GM12878 (cell line): ENCODE results near the gene WTAP. TPM values are rescaled to one million over a fixed set of nuclear protein-coding genes. Genes with fewer than 3 reads are reported as not detected.

Experiments
- ATAC-seq: fragments of 200-7000 bp; cut with Tn5 transposase; 3 replicates; pipeline ENCODE4 v1.9.1; 2020; ENCODE audit warnings: mild to moderate bottlenecking, moderate library complexity
- BruUV-seq: library from RNA; stranded (reverse); fragments of 400-500 nt; replicated peaks from 2 replicates; lab custom pipeline; 2021; lab: Mats Ljungman, UMichigan
- CTCF ChIA-PET: fragments of 300-600 bp; sonication (Branson Sonifier 250); formaldehyde crosslinking; extraction: SDS; loops from one replicate; lab custom pipeline; 2021; ENCODE audit warnings: inconsistent platforms; lab: Yijun Ruan, JAX
- POLR2A ChIA-PET: fragments of 350-600 bp; formaldehyde crosslinking; extraction: SDS; loops from one replicate; lab custom pipeline; 2021; ENCODE audit warnings: inconsistent platforms; lab: Charles Lee
- RAD21 ChIA-PET: fragments of 300-600 bp; sonication (Branson Sonifier 250); formaldehyde crosslinking; loops from one replicate; lab custom pipeline; 2023; ENCODE audit warnings: antibody characterized with exemption; ENCODE audit not compliant: unreplicated experiment; lab: Charles Lee
- SMC1A ChIA-PET: fragments of 300-600 bp; sonication (Branson Sonifier 250); formaldehyde crosslinking; loops from one replicate; lab custom pipeline; 2023; ENCODE audit not compliant: unreplicated experiment, uncharacterized antibody; lab: Charles Lee
- DNase-seq: peaks from one replicate; pipeline ENCODE4 v3.0.0-alpha.2; 2011; ENCODE audit warnings: low read depth, low spot score
- FAIRE-seq: peaks from 3 replicates; lab custom pipeline; 2011; peaks lifted over from hg19 to GRCh38; lab: Jason Lieb, UNC
- H2AFZ ChIP-seq: 2 replicates; pipeline ENCODE4 v1.6.0; 2011; ENCODE audit warnings: low read depth, low read length, control low read depth; ENCODE audit not compliant: control insufficient read depth
- H3K27ac ChIP-seq: 2 replicates; pipeline ENCODE4 v1.5.1; 2011; ENCODE audit warnings: control low read depth; ENCODE audit not compliant: control insufficient read depth, insufficient read depth
- H3K27me3 ChIP-seq, 2 experiments: replicated peaks in 1 of 2; 2 replicates each; pipeline versions ENCODE4 v1.6.0 to v1.6.1; 2011; ENCODE audit warnings: low read length in 1 of 2; ENCODE audit not compliant: control insufficient read depth in 2 of 2, insufficient read depth in 2 of 2
- H3K36me3 ChIP-seq, 2 experiments: 2 replicates each; pipeline ENCODE4 v1.5.1; 2011; ENCODE audit warnings: low read length in 1 of 2; ENCODE audit not compliant: control insufficient read depth in 2 of 2, insufficient read depth in 2 of 2
- H3K4me1 ChIP-seq: 2 replicates; pipeline ENCODE4 v1.6.1; 2011; ENCODE audit warnings: mild to moderate bottlenecking, low read length, moderate library complexity, mixed read lengths; ENCODE audit not compliant: control insufficient read depth, insufficient read depth
- H3K4me2 ChIP-seq: 2 replicates; pipeline ENCODE4 v1.6.0; 2011; ENCODE audit warnings: control low read depth; ENCODE audit not compliant: control insufficient read depth, insufficient read depth
- H3K4me3 ChIP-seq: fragments of 200-600 bp; sonication (generic); 2 replicates; pipeline ENCODE4 v1.5.1; 2016
- H3K79me2 ChIP-seq: 2 replicates; pipeline ENCODE4 v1.6.0; 2011; ENCODE audit warnings: low read length; ENCODE audit not compliant: control insufficient read depth, insufficient read depth
- H3K9ac ChIP-seq: 2 replicates; pipeline ENCODE4 v1.8.0; 2011; ENCODE audit warnings: low read length, control low read depth, mixed read lengths; ENCODE audit not compliant: control insufficient read depth, insufficient read depth
- H3K9me3 ChIP-seq: replicated peaks from 3 replicates; pipeline ENCODE4 v1.5.1; 2011; ENCODE audit warnings: mild to moderate bottlenecking, low read length; ENCODE audit not compliant: control insufficient read depth, insufficient read depth
- H4K20me1 ChIP-seq: 2 replicates; pipeline ENCODE4 v1.6.0; 2011; ENCODE audit not compliant: control insufficient read depth, insufficient read depth
- ATF7 ChIP-seq: fragments of 450-650 bp; IDR thresholded peaks from 2 replicates; pipeline ENCODE4 v1.6.1; 2016; ENCODE audit warnings: low read depth, mild to moderate bottlenecking
- CBFB ChIP-seq: IDR thresholded peaks from 2 replicates; pipeline ENCODE4 v1.6.1; 2016; ENCODE audit warnings: antibody characterized with exemption, low read depth
- CEBPB ChIP-seq, 2 experiments: fragments of 150-350 bp in 1 of 2; IDR thresholded peaks; 2 replicates each; pipeline ENCODE4 v1.6.1; 2012 to 2014; ENCODE audit warnings: low read depth in 2 of 2, low read length in 2 of 2, borderline replicate concordance in 1 of 2, inconsistent platforms in 1 of 2
- CREB1 ChIP-seq: IDR thresholded peaks from 2 replicates; pipeline ENCODE4 v1.6.1; 2012; ENCODE audit warnings: low read depth, mild to moderate bottlenecking, inconsistent platforms
- FOXM1 ChIP-seq: IDR thresholded peaks from 2 replicates; pipeline ENCODE4 v1.6.1; 2012; ENCODE audit warnings: low read depth, mild to moderate bottlenecking, inconsistent platforms, low read length, moderate library complexity
- HDAC6 ChIP-seq: fragments of 200-600 bp; sonication (generic); IDR thresholded peaks from one replicate; pipeline ENCODE4 v1.8.0; 2017; ENCODE audit warnings: antibody characterized with exemption; ENCODE audit not compliant: unreplicated experiment
- MTA2 ChIP-seq: fragments of 450-650 bp; IDR thresholded peaks from 2 replicates; pipeline ENCODE4 v1.6.1; 2016; ENCODE audit warnings: low read depth, mild to moderate bottlenecking, moderate library complexity
- MXI1 ChIP-seq: fragments of 150-350 bp; IDR thresholded peaks from 2 replicates; pipeline ENCODE4 v1.6.1; 2011; ENCODE audit warnings: low read depth, mild to moderate bottlenecking, inconsistent platforms, low read length, improper control_type of control experiment
- PML ChIP-seq: IDR thresholded peaks from 2 replicates; pipeline ENCODE4 v1.6.1; 2012; ENCODE audit warnings: low read length, inconsistent platforms
- RELA ChIP-seq: fragments of 450-650 bp; IDR thresholded peaks from 2 replicates; pipeline ENCODE4 v1.8.0; 2014; ENCODE audit warnings: borderline replicate concordance; ENCODE audit not compliant: partially characterized antibody
- WRNIP1 ChIP-seq: IDR thresholded peaks from 2 replicates; pipeline ENCODE4 v1.6.1; 2011; ENCODE audit warnings: low read depth, low read length, improper control_type of control experiment, borderline replicate concordance
- ZZZ3 ChIP-seq: IDR thresholded peaks from 2 replicates; pipeline ENCODE4 v1.6.1; 2011; ENCODE audit warnings: low read depth; ENCODE audit not compliant: control insufficient read depth, insufficient read length
- WGBS: methylation state at CpG from one replicate; pipeline ENCODE4 v1.1.6; 2016; ENCODE audit warnings: low lambda C conversion rate; ENCODE audit not compliant: insufficient replicate concordance, insufficient coverage; ENCODE audit errors: missing lambda C conversion rate; 5-methylcytosine and 5-hydroxymethylcytosine counted together
- in situ Hi-C: fragments of 300-500 bp; cut with MboI; formaldehyde crosslinking; loops from 9 replicates; pipeline ENCODE4 v1.14.3; 2018; ENCODE audit warnings: mixed read lengths
- intact Hi-C: fragments of 100-400 bp; cut with micrococcal nuclease; formaldehyde crosslinking; loops from one replicate; pipeline ENCODE4 v1.14.2; 2022; ENCODE audit not compliant: unreplicated experiment
- polyA plus RNA-seq, 11 experiments: library from polyadenylated mRNA; depleted of rRNA in 4 of 11; unstranded in 6 of 11; stranded (reverse) in 5 of 11; fragments of >200 nt; fragmentation: Nextera tagmentation in 4 of 11; fragmentation: Illumina TruSeq in 1 of 11; extraction: Ambion mirVana in 4 of 11; extraction: Trizol in 1 of 11; gene quantifications; 1 replicate in 1 of 11; 2 replicates in 10 of 11; pipeline versions ENCODE4 v1.2.1 to v1.2.3, GENCODE V29; 2011 to 2016; ENCODE audit warnings: inconsistent platforms in 2 of 11, missing spikeins in 2 of 11, low read depth in 1 of 11
- total RNA-seq, 4 experiments: library from RNA; depleted of rRNA in 3 of 4; stranded (reverse); fragments of >200 nt in 3 of 4; fragmentation: Illumina TruSeq in 1 of 4; extraction: Trizol in 1 of 4; gene quantifications; 2 replicates each; pipeline versions ENCODE4 v1.2.1 to v1.2.3, GENCODE V29; 2013 to 2021
- TF ChIP-seq, protein P1 (sequence below): fragments of 450-650 bp; IDR thresholded peaks from 2 replicates; pipeline ENCODE4 v1.6.1; 2014; ENCODE audit warnings: mild to moderate bottlenecking

The WTAP gene
- total and polyA plus RNA-seq, 10 of the 15 experiments (the other 5 are each of a cell fraction or from before 2014, with no cell fraction given): 38.7 to 132 (median 83.1) TPM

DNA sequence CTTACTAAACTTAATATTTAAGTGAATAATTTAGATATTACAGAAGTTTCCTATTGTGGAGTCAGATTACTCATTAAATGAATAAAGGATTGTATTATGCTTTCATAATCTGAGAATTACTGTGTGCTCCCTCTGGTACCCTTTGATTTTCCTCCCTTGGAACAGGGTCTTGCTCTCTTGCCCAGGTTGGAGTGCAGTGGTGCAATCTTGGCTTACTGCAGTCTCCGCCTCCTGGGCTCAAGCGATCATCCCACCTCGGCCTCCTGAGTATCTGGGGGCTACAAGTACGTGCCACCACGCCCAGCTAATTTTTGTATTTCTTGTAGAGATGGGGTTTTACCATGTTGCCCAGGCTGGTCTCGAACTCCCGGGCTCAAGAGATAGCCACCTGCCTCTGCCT lies 9.6 kb downstream of the WTAP start (continued):
- TF ChIP-seq, protein P1, sequence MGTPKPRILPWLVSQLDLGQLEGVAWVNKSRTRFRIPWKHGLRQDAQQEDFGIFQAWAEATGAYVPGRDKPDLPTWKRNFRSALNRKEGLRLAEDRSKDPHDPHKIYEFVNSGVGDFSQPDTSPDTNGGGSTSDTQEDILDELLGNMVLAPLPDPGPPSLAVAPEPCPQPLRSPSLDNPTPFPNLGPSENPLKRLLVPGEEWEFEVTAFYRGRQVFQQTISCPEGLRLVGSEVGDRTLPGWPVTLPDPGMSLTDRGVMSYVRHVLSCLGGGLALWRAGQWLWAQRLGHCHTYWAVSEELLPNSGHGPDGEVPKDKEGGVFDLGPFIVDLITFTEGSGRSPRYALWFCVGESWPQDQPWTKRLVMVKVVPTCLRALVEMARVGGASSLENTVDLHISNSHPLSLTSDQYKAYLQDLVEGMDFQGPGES: no peak
- TF ChIP-seq WRNIP1 (no peak), ZZZ3 (no peak), ATF7 (no peak), PML (no peak), CBFB (no peak)

DNA sequence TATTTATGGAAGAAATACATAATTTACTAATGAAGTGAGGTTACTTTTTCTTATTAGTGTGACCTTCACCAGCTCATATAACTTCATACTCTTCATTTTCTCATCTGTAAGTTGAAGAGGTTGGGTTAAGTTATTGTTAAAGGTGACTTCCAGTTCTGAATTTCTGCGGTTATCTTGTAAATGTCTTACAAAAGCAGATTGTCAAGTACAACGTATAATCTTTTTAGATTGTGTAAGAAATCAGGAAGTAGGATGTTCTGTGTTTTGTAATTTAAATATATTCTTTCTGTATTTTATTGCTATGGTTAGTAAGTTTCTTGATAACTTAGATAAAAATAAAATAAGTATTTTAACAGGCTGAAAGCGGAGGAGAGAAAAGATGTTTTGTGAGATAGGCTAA lies 12.0 kb downstream of the WTAP start:
- Histone ChIP-seq H2AFZ (no peak overlapping the region), H3K27me3 (no peaks in the 10 kb centered on the region), H3K27ac (no peak overlapping the region), H3K9ac (no peak overlapping the region), H3K36me3 (peaks cover 2 to 33% of the 10 kb centered on the region in 2 experiments; a peak in 3 of 4 replicates), H3K79me2 (peaks cover 56% of the 10 kb centered on the region), H3K9me3 (no peaks in the 10 kb centered on the region), H3K4me1 (no peaks in the 10 kb centered on the region)
- in situ Hi-C loops (no loop called here), intact Hi-C loops (no loop called here)
- 53% methylated on average over 3 of the region's 3 CpGs for WGBS
- CTCF ChIA-PET: interaction anchor here (2.3 kb wide), 1 partner anchor 19 kb away, joined by 11 read pairs; no protein-coding TSS in a partner anchor
- RAD21 ChIA-PET: no interaction called here
- TF ChIP-seq MTA2 (no peak), HDAC6 (no peak), CREB1 (no peak), CEBPB (IDR thresholded peaks at IDR 0.05; ENCODE audit: borderline replicate concordance in 1 of 2, low read depth in 2 of 2, low read length in 2 of 2) (no peak), MXI1 (no peak), FOXM1 (no peak), RELA (no peak)
- TF ChIP-seq, all 136 proteins: peak for 0
- ChIA-PET SMC1A (interaction anchor here (1.1 to 4.1 kb wide), 3 partner anchors 10 to 53 kb away, joined by 3 to 18 read pairs (median 4); no protein-coding TSS in a partner anchor), POLR2A (interaction anchor here (0.6 to 1.5 kb wide), 3 partner anchors 10 to 241 kb away, joined by 4 to 8 read pairs (median 5); no protein-coding TSS in a partner anchor)
- Histone ChIP-seq H3K4me3 (no peak overlapping the region), H3K4me2 (no peak overlapping the region), H4K20me1 (no peaks in the 10 kb centered on the region)
- no peak for FAIRE-seq
- no peak for ATAC-seq
- no peak for DNase-seq
- BruUV-seq: TSS peak; percentile 6
